Measurements from ENCODE around the gene MYO5B. TPM values are rescaled to one million over a fixed set of nuclear protein-coding genes. Genes with fewer than 3 reads are reported as not detected.

MYO5B gene
- total and polyA plus RNA-seq, 10 of the 15 experiments (the other 5 are each of a cell fraction or from before 2014, with no cell fraction given) = 2.5 to 4.5 (median 3.3) TPM

DNA sequence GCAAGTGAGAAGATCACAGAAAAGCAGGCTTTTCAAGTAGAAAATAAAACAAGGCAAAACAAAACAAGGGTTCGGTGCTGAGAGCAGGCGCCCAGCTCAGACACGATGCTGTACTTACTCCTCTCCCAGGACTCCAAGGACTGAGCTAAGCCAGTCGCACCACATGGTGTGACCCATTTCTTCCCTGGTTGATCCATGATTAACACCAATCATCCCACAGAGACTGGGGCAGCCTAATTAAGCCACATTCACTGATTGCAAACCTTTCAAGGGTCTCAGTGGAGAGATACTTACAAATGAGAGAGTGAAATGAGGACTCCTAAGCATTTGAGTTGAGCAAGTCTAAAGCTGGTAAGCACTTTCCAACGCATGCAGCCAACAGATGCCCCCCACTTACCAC, 155.2 kb downstream of the MYO5B start:
- intact Hi-C loops (cut with micrococcal nuclease; ENCODE audit: unreplicated experiment) (no loop called here), in situ Hi-C loops (cut with MboI) (no loop called here)
- Histone ChIP-seq H3K27ac (ENCODE audit: control insufficient read depth, insufficient read depth) (no peak overlapping the region), H3K9ac (ENCODE audit: control insufficient read depth, insufficient read depth, low read length) (no peak overlapping the region), H2AFZ (ENCODE audit: control insufficient read depth, low read depth, low read length) (no peak overlapping the region), H3K9me3 (replicated peaks; ENCODE audit: control insufficient read depth, insufficient read depth, low read length) (no peaks in the 10 kb centered on the region), H3K36me3 (ENCODE audit: control insufficient read depth in 2 of 2, insufficient read depth in 2 of 2, low read length in 1 of 2) (no peaks in the 10 kb centered on the region), H3K4me1 (ENCODE audit: control insufficient read depth, insufficient read depth, low read length) (no peaks in the 10 kb centered on the region), H3K4me3 (no peak overlapping the region), H4K20me1 (ENCODE audit: control insufficient read depth, insufficient read depth) (no peaks in the 10 kb centered on the region), H3K27me3 (replicated peaks in 1 of 2; ENCODE audit: control insufficient read depth in 2 of 2, insufficient read depth in 2 of 2, low read length in 1 of 2) (peaks cover 0 to 5% of the 10 kb centered on the region in 2 experiments; a peak in 2 of 4 replicates), H3K79me2 (ENCODE audit: control insufficient read depth, insufficient read depth, low read length) (no peaks in the 10 kb centered on the region), H3K4me2 (ENCODE audit: control insufficient read depth, insufficient read depth) (no peak overlapping the region)
- BruUV-seq (replicated peaks) = no TSS peak
- ChIA-PET CTCF (no interaction called here), SMC1A (ENCODE audit: uncharacterized antibody, unreplicated experiment) (interaction anchor here (1.0 kb wide), 2 partner anchors 10 to 167 kb away, joined by 3 read pairs; no protein-coding TSS in a partner anchor), POLR2A (no interaction called here), RAD21 (ENCODE audit: unreplicated experiment) (no interaction called here)
- 67% methylated on average over 5 of the region's 5 CpGs for WGBS (ENCODE audit: insufficient coverage, insufficient replicate concordance, low lambda C conversion rate, missing lambda C conversion rate)
- TF ChIP-seq E2F8 (IDR thresholded peaks at IDR 0.05; ENCODE audit: low read depth, partially characterized antibody) (no peak), SRF (IDR thresholded peaks at IDR 0.05; ENCODE audit: low read depth in 2 of 2, low read length in 2 of 2) (no peak), PAX5 (IDR thresholded peaks at IDR 0.05; ENCODE audit: borderline replicate concordance, low read depth, low read length) (no peak), BRCA1 (IDR thresholded peaks at IDR 0.05; ENCODE audit: low read depth, low read length) (no peak), RB1 (IDR thresholded peaks at IDR 0.05; ENCODE audit: borderline replicate concordance) (no peak), SIN3A (IDR thresholded peaks at IDR 0.05; ENCODE audit: low read depth, low read length) (no peak), IKZF1 (conservative IDR thresholded peaks at IDR 0.05) (no peak), NRF1 (conservative IDR thresholded peaks at IDR 0.05; ENCODE audit: low read depth, low read length) (no peak), BCL3 (IDR thresholded peaks at IDR 0.05; ENCODE audit: borderline replicate concordance, insufficient read depth, low read depth, low read length, poor library complexity, severe bottlenecking) (no peak), EED (IDR thresholded peaks at IDR 0.05; ENCODE audit: low read depth) (no peak), MEF2A (IDR thresholded peaks at IDR 0.05; ENCODE audit: insufficient read depth, low read depth, low read length) (no peak), CBX3 (IDR thresholded peaks at IDR 0.05; ENCODE audit: borderline replicate concordance, low read depth) (no peak)
- FAIRE-seq (no peak), ATAC-seq (no peak), DNase-seq (ENCODE audit: low read depth, low spot score) (no peak)
